ENCODE measurements around the gene CCDC73.
"Not testable (repeated sequence)": the region's sequence is repeated elsewhere in the genome, so short reads cannot be mapped to it uniquely, and the experiment has no call there.

DNA sequence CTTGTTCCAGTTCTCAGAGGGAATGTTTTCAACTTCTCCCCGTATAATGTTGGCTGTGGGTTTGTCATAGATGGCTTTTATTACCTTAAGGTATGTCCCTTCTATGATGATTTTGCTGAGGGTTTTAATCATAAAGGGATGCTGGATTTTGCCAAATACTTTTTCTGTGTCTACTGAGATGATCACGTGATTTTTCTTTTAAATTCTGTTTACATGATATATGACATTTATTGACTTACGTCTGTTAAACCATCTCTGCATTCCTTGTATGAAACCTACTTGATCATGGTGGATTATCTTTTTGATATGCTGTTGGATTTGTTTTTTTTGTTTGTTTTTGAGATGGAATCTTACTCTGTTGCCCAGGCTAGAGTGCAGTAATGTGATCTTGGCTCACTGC, 85.5 kb downstream of the CCDC73 start:
- TF ChIP-seq, protein P1, sequence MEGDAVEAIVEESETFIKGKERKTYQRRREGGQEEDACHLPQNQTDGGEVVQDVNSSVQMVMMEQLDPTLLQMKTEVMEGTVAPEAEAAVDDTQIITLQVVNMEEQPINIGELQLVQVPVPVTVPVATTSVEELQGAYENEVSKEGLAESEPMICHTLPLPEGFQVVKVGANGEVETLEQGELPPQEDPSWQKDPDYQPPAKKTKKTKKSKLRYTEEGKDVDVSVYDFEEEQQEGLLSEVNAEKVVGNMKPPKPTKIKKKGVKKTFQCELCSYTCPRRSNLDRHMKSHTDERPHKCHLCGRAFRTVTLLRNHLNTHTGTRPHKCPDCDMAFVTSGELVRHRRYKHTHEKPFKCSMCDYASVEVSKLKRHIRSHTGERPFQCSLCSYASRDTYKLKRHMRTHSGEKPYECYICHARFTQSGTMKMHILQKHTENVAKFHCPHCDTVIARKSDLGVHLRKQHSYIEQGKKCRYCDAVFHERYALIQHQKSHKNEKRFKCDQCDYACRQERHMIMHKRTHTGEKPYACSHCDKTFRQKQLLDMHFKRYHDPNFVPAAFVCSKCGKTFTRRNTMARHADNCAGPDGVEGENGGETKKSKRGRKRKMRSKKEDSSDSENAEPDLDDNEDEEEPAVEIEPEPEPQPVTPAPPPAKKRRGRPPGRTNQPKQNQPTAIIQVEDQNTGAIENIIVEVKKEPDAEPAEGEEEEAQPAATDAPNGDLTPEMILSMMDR (IDR thresholded peaks at IDR 0.05) = not testable (repeated sequence)
- TF ChIP-seq POLR2A, POLR2AphosphoS5 (IDR thresholded peaks at IDR 0.05): not testable (repeated sequence)

Data from upper lobe of left lung (tissue), 4 donors.